B cell (primary cell): ENCODE measurements around the gene ARHGAP30.

Source experiments
- CTCF ChIP-seq: fragments of 200-600 bp; IDR thresholded peaks from one replicate; pipeline ENCODE4 v1.8.0; 2022; ENCODE audit warnings: antibody characterized with exemption, mild to moderate bottlenecking
- EZH2 ChIP-seq: IDR thresholded peaks from 2 replicates; pipeline ENCODE4 v1.6.1; 2012; ENCODE audit warnings: borderline replicate concordance, low read depth, mild to moderate bottlenecking, moderate library complexity, low read length; ENCODE audit not compliant: insufficient read depth, poor library complexity, severe bottlenecking

GRCh38 chr1:161007369-161007768, 62.3 kb downstream of the ARHGAP30 start:
- no peak for TF ChIP-seq CTCF
- TF ChIP-seq EZH2, result no peak
